Astrocyte of the spinal cord (primary cell): ENCODE data around the gene NR2E1.

ENCODE experiments used
- DNase-seq: peaks from one replicate; pipeline ENCODE4 v3.0.0; 2011; ENCODE audit warnings: low read depth, low spot score
- H3K4me3 ChIP-seq: 2 replicates; pipeline ENCODE4 v1.5.1; 2011; ENCODE audit warnings: low read depth, mild to moderate bottlenecking, low read length, moderate library complexity
- in situ Hi-C: cut with HindIII; loops from 2 replicates; pipeline ENCODE4 v1.10.0; 2017; ENCODE audit warnings: low sequenced_read_pairs
- TF ChIP-seq, protein P1 (sequence below): IDR thresholded peaks from 2 replicates; pipeline ENCODE4 v1.5.1; 2012; ENCODE audit warnings: low read depth, mild to moderate bottlenecking, low read length, inconsistent platforms

Gene NR2E1

DNA sequence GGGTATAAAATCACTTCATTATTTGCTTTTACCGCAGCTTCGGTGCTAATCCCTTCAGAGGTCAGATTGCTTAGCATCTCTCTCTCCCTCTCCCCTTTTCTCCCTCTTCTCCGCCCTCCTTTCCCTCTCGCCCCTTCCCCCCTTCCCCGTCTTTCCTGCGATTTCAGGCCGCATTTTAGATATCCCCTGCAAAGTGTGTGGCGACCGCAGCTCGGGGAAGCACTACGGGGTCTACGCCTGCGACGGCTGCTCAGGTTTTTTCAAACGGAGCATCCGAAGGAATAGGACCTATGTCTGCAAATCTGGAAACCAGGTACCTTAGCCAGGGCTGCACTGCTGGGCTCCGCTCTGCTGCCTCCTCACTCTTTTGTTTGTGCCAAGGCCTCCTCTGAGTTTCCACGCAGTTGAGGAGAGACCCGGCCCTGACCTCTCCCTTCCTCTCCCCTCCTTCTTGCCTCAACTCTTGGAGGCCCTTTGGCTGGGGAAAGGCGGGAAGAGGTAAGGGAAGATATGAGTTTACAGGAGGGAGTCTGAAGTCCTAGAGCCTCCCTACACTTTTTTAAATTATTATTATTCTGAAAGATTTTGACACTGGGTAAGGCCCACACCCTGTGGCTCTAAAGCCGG lies 5.6 kb downstream of the NR2E1 start:
- no peak for DNase-seq
- TF ChIP-seq, protein P1, sequence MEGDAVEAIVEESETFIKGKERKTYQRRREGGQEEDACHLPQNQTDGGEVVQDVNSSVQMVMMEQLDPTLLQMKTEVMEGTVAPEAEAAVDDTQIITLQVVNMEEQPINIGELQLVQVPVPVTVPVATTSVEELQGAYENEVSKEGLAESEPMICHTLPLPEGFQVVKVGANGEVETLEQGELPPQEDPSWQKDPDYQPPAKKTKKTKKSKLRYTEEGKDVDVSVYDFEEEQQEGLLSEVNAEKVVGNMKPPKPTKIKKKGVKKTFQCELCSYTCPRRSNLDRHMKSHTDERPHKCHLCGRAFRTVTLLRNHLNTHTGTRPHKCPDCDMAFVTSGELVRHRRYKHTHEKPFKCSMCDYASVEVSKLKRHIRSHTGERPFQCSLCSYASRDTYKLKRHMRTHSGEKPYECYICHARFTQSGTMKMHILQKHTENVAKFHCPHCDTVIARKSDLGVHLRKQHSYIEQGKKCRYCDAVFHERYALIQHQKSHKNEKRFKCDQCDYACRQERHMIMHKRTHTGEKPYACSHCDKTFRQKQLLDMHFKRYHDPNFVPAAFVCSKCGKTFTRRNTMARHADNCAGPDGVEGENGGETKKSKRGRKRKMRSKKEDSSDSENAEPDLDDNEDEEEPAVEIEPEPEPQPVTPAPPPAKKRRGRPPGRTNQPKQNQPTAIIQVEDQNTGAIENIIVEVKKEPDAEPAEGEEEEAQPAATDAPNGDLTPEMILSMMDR = no peak
- in situ Hi-C loops = no loop called here
- H3K4me3 ChIP-seq = no peak overlapping the region

DNA sequence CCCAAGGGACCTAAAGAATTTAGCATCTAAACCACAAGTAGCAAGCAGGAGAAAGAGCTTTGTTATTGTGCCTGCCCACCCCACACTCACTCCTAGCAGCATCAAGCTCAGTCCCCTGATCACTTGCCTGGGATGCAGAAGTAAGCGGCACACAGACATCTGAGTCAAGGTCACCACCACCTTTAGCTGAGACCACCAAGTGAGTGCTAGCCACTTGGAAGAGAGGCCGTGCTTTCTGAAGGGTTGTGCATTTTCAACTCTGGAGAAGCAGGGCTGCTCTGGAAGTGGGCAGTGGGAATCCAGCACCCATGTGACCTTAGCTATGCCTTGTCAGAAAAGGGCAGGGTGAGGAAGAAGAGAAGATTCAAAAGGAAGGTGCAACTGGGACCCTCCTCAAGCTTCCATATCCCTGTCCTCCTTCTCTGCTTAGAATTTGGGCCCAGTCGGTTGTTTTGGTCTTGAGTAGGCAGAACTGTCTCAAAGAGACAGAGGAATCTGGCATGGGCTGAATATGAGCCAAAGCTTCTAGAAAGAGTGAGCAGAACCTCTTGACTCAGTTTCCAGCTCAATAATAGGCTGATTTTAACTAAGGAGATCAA lies 6.2 kb downstream of the NR2E1 start:
- H3K4me3 ChIP-seq = no peak overlapping the region
- no peak for DNase-seq
- TF ChIP-seq, protein P1 = no peak
- in situ Hi-C loops = no loop called here

DNA sequence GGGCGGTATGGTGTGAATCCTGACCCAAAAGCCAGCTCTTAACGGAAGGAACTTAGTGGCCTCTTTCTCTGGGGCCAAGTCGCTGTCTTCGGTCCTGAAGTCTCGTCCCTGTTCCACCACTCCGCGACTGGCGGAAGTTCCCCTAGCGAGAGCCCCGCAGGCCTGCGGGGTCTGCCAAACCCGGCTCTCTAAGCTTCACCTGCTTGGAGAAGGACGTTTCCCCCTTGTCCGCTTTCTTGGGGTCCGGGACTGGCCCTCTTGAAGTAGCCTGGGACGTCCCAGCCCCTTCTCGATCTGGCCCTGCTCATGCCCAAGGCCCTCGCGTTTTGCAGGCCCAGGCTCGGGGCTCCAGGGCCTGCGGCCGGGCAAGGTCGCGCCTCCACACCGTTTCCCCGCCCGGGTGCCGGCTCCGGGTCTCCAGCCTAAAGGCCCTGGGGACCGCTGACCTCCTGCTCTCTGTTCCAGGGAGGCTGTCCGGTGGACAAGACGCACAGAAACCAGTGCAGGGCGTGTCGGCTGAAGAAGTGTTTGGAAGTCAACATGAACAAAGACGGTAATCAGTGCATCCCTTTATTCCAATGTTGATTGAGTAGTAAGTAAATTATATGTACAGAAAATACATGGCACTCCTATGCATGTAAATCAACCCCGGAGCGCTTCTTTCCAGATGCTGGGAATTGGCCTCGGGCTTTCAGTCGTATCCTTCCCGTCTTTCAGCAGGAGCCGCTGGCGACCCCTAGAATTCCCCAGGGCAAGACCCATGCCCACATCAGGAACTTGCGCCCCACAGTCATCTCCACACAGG lies 8.8 kb downstream of the NR2E1 start:
- in situ Hi-C loops = no loop called here
- no peak overlapping the region for H3K4me3 ChIP-seq
- TF ChIP-seq, protein P1 = no peak
- peak; percentile 36 for DNase-seq

DNA sequence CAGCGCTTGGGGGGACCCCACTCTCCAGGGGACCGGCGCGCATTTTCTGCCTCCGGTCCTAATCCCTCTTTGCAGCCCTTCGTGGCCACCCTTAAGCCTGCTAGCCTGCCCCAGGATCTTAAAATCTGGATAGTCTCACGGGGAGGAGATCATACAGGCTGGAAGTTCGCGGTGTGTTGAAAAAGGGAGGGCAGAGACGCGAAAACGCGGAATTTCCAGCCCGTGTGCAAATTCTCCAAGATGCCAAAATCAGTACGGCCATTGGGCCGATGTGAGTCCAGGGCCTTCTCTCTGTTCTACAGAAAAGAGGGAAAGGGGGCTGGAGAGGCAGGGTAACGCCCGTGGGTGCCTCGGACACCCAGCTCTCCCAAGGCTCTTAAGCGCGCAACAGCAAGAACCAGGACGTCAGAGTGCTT lies 9.4 kb downstream of the NR2E1 start:
- TF ChIP-seq, protein P1 = no peak
- H3K4me3 ChIP-seq = no peak overlapping the region
- no peak for DNase-seq
- in situ Hi-C loops = no loop called here

DNA sequence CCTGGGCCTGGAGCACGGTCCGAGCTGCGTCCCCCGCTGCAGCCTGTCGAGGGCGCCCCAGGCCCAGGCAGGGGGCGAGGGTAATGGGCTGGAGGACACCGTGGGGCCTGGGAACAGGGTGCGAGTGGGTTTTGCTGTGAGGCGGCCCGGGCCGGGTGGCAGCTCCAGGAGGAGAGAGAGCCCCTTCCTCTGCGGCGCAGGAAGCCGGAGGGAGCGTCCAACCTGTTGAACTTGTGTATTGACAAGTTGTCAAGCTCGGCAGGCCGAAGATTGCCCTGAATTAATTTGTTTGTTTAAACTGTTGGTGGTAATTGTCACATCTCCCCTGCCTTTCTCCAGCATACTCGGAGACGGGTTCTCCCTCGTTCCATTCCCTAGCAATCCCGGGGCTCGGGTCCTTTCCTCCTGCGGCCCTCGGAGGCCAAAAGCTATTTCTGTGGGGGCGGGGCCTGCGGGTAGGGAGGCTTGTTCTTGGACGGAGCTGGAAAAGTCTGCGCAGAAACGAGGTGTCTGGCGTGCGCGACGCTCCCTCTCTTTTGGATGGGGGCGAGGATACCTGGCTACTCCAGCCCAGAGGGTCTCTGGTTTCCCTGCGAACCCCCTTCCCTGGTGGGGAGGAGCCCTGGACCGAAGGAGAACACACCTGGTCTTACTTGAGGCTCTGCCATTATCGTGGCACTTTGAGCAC lies 9.9 kb downstream of the NR2E1 start:
- DNase-seq = no peak
- H3K4me3 ChIP-seq = no peak overlapping the region
- in situ Hi-C loops = no loop called here
- TF ChIP-seq, protein P1 = peak; percentile 15

DNA sequence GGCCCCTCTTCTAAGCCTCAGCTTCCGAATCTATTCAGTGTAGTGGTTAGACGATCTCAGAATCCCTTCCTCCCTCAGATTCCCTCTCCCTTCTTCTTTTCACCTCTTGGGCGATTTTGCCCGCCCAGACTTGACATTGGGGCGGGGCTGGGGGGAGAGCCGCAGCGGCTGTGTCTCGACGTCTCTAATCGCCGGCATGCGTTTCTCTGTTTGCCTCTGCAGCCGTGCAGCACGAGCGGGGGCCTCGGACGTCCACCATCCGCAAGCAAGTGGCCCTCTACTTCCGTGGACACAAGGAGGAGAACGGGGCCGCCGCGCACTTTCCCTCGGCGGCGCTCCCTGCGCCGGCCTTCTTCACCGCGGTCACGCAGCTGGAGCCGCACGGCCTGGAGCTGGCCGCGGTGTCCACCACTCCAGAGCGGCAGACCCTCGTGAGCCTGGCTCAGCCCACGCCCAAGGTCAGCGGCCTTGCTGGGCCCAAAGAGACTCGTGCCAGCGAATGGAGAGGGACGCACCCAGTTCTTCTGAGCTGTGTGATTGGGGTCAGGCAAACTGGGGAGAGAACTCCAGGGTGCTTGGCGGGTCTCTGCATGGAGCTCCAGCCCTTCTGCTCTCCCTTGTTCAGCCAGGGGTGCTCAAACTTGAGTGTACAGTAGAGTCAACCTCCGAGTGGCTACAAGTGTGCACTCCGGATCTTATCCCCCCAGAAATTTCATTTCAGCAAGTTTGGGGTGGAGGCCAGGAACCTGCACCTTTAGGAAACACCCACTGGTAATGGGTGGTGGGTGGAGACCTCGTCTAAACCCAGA lies 10.7 kb downstream of the NR2E1 start:
- DNase-seq = no peak
- in situ Hi-C loops = no loop called here
- TF ChIP-seq, protein P1 = no peak
- no peak overlapping the region for H3K4me3 ChIP-seq
